KMS-11 (cell line): Measurements from ENCODE around the gene RAPH1.
A peak's percentile ranks its signal among the peaks of the same experiment; 100 is the strongest.

ENCODE experiments used
- H2AFZ ChIP-seq: fragments of 200-600 bp; sonication (generic); 2 replicates; pipeline ENCODE4 v1.6.1; 2016; ENCODE audit warnings: antibody characterized with exemption, mixed run types, low read depth
- H3K27ac ChIP-seq: fragments of 200-600 bp; sonication (generic); 2 replicates; pipeline ENCODE4 v1.6.1; 2016; ENCODE audit warnings: mild to moderate bottlenecking, mixed run types
- H3K27me3 ChIP-seq: fragments of 200-600 bp; sonication (generic); 2 replicates; pipeline ENCODE4 v1.6.1; 2017; ENCODE audit warnings: mild to moderate bottlenecking, low read depth, mixed run types, moderate library complexity; ENCODE audit not compliant: insufficient read depth
- H3K36me3 ChIP-seq: fragments of 200-600 bp; sonication (generic); 2 replicates; pipeline ENCODE4 v1.6.1; 2017; ENCODE audit warnings: mild to moderate bottlenecking, mixed run types; ENCODE audit not compliant: insufficient read depth
- H3K4me1 ChIP-seq: fragments of 200-600 bp; sonication (generic); 2 replicates; pipeline ENCODE4 v1.6.1; 2016; ENCODE audit warnings: mild to moderate bottlenecking, low read depth, mixed run types; ENCODE audit not compliant: poor library complexity, severe bottlenecking
- H3K4me2 ChIP-seq: fragments of 200-600 bp; sonication (generic); 2 replicates; pipeline ENCODE4 v1.7.0; 2016; ENCODE audit warnings: mild to moderate bottlenecking, mixed run types
- H3K4me3 ChIP-seq: fragments of 200-600 bp; sonication (generic); IDR thresholded peaks from 2 replicates; pipeline ENCODE4 v1.6.1; 2017; ENCODE audit warnings: low read depth, low read length, mixed read lengths; ENCODE audit not compliant: insufficient read depth
- H3K79me2 ChIP-seq: fragments of 200-600 bp; sonication (generic); 2 replicates; pipeline ENCODE4 v1.6.1; 2016; ENCODE audit warnings: low read depth, mixed run types; ENCODE audit not compliant: insufficient read depth
- H3K9ac ChIP-seq: fragments of 200-600 bp; sonication (generic); 2 replicates; pipeline ENCODE4 v1.6.1; 2016; ENCODE audit warnings: mild to moderate bottlenecking, mixed run types
- H4K20me1 ChIP-seq: fragments of 200-600 bp; sonication (generic); 2 replicates; pipeline ENCODE4 v1.6.1; 2016; ENCODE audit warnings: mild to moderate bottlenecking, mixed run types; ENCODE audit not compliant: insufficient read depth
- CTCF ChIP-seq: fragments of 200-600 bp; sonication (generic); conservative IDR thresholded peaks from 2 replicates; pipeline ENCODE4 v1.6.1; 2017; ENCODE audit warnings: low read depth, mild to moderate bottlenecking, antibody characterized with exemption, low read length, moderate library complexity, mixed read lengths

Gene RAPH1

GRCh38 chr2:203450561-203450960 lies 84.5 kb downstream of the RAPH1 start:
- H3K79me2 ChIP-seq: no peaks in the 10 kb centered on the region
- H4K20me1 ChIP-seq: no peaks in the 10 kb centered on the region
- TF ChIP-seq CTCF: no peak
- H3K27ac ChIP-seq: no peak overlapping the region
- no peaks in the 10 kb centered on the region for H3K36me3 ChIP-seq
- H3K27me3 ChIP-seq: no peaks in the 10 kb centered on the region
- H3K4me2 ChIP-seq: no peak overlapping the region
- H3K4me3 ChIP-seq: no peak overlapping the region
- H2AFZ ChIP-seq: no peak overlapping the region
- no peak overlapping the region for H3K9ac ChIP-seq
- H3K4me1 ChIP-seq: peaks cover 54% of the 10 kb centered on the region

- Histone ChIP-seq H3K27me3 (no peaks in the 10 kb centered on the region), H3K36me3 (no peaks in the 10 kb centered on the region), H3K4me1 (peaks cover 70% of the 10 kb centered on the region), H3K4me3 (no peak overlapping the region), H3K79me2 (no peaks in the 10 kb centered on the region), H3K9ac (no peak overlapping the region), H3K4me2 (peak overlapping the region; percentile 55), H2AFZ (peak overlapping the region; percentile 23; the same call in 1 of the 2 replicates), H4K20me1 (no peaks in the 10 kb centered on the region), H3K27ac (peak overlapping the region; percentile 70)
- TF ChIP-seq CTCF: no peak
Observed at GRCh38 chr2:203446780-203447179, 88.3 kb downstream of the RAPH1 start.

GRCh38 chr2:203446071-203446481 lies 89.0 kb downstream of the RAPH1 start:
- no peaks in the 10 kb centered on the region for H4K20me1 ChIP-seq
- no peak for TF ChIP-seq CTCF
- H3K27ac ChIP-seq: peak overlapping the region; percentile 70
- peak overlapping the region; percentile 23; the same call in 1 of the 2 replicates for H2AFZ ChIP-seq
- peak overlapping the region; percentile 55 for H3K4me2 ChIP-seq
- H3K27me3 ChIP-seq: no peaks in the 10 kb centered on the region
- H3K9ac ChIP-seq: no peak overlapping the region; the same call in 1 of the 2 replicates
- no peak overlapping the region for H3K4me3 ChIP-seq
- H3K79me2 ChIP-seq: no peaks in the 10 kb centered on the region
- no peaks in the 10 kb centered on the region for H3K36me3 ChIP-seq
- peaks cover 69% of the 10 kb centered on the region for H3K4me1 ChIP-seq

GRCh38 chr2:203444738-203445137 lies 90.4 kb downstream of the RAPH1 start:
- Histone ChIP-seq H3K9ac (no peak overlapping the region), H3K27ac (no peak overlapping the region), H3K79me2 (no peaks in the 10 kb centered on the region), H3K4me2 (0 out of 2 replicates have a peak overlapping the region, but pooled peaks have one; percentile 15), H2AFZ (no peak overlapping the region), H3K4me1 (peaks cover 68% of the 10 kb centered on the region), H3K27me3 (no peaks in the 10 kb centered on the region), H4K20me1 (no peaks in the 10 kb centered on the region), H3K36me3 (no peaks in the 10 kb centered on the region), H3K4me3 (no peak overlapping the region)
- no peak for TF ChIP-seq CTCF
